ENCODE results near the gene WDR45B.

The WDR45B gene

GRCh38 chr17:82595893-82596292 is 52.4 kb downstream of the WDR45B start:
- Histone ChIP-seq H4K20me1 (ENCODE audit: control insufficient read depth, insufficient read depth, low read depth, low read length) (peaks cover 11% of the 10 kb centered on the region; the same call in 1 of the 2 replicates), H3K4me1 (ENCODE audit: control insufficient read depth, low read length) (peaks cover 16% of the 10 kb centered on the region), H3K9me2 (replicated peaks; ENCODE audit: control insufficient read depth, low read length) (no peaks in the 10 kb centered on the region), H3K27ac (ENCODE audit: low read depth, low read length) (no peak overlapping the region), H3K36me3 (ENCODE audit: control insufficient read depth, low read length) (peaks cover 61% of the 10 kb centered on the region), H3F3A (ENCODE audit: control insufficient read depth, insufficient read depth) (peaks cover 7% of the 10 kb centered on the region), H3K4me2 (ENCODE audit: low read length) (no peak overlapping the region), H3K4me3 (ENCODE audit: low read length) (no peak overlapping the region), H3K9me3 (ENCODE audit: control insufficient read depth, insufficient read depth, low read length) (no peaks in the 10 kb centered on the region), H3K27me3 (ENCODE audit: control insufficient read depth, low read length) (no peaks in the 10 kb centered on the region), H3K79me2 (ENCODE audit: control insufficient read depth, low read length) (peaks cover 20% of the 10 kb centered on the region)
- TF ChIP-seq EZH2phosphoT487 (IDR thresholded peaks at IDR 0.05; ENCODE audit: borderline replicate concordance, low read length) (no peak), CTCF (IDR thresholded peaks at IDR 0.05; ENCODE audit: low read depth, low read length, poor library complexity, severe bottlenecking) (no peak)

GRCh38 chr17:82594571-82594970 is 53.7 kb downstream of the WDR45B start:
- Histone ChIP-seq H3K9me3 (ENCODE audit: control insufficient read depth, insufficient read depth, low read length) (no peaks in the 10 kb centered on the region), H3K4me2 (ENCODE audit: low read length) (no peak overlapping the region), H4K20me1 (ENCODE audit: control insufficient read depth, insufficient read depth, low read depth, low read length) (peaks cover 6% of the 10 kb centered on the region; the same call in 1 of the 2 replicates), H3F3A (ENCODE audit: control insufficient read depth, insufficient read depth) (peaks cover 13% of the 10 kb centered on the region), H3K4me3 (ENCODE audit: low read length) (no peak overlapping the region), H3K9me2 (replicated peaks; ENCODE audit: control insufficient read depth, low read length) (no peaks in the 10 kb centered on the region), H3K4me1 (ENCODE audit: control insufficient read depth, low read length) (peaks cover 16% of the 10 kb centered on the region), H3K79me2 (ENCODE audit: control insufficient read depth, low read length) (peaks cover 18% of the 10 kb centered on the region), H3K27ac (ENCODE audit: low read depth, low read length) (no peak overlapping the region), H3K36me3 (ENCODE audit: control insufficient read depth, low read length) (peaks cover 55% of the 10 kb centered on the region), H3K27me3 (ENCODE audit: control insufficient read depth, low read length) (no peaks in the 10 kb centered on the region)
- TF ChIP-seq EZH2phosphoT487 (IDR thresholded peaks at IDR 0.05; ENCODE audit: borderline replicate concordance, low read length) (no peak), CTCF (IDR thresholded peaks at IDR 0.05; ENCODE audit: low read depth, low read length, poor library complexity, severe bottlenecking) (no peak)

- TF ChIP-seq EZH2phosphoT487 (IDR thresholded peaks at IDR 0.05; ENCODE audit: borderline replicate concordance, low read length) (no peak), CTCF (IDR thresholded peaks at IDR 0.05; ENCODE audit: low read depth, low read length, poor library complexity, severe bottlenecking) (no peak)
- H3K27me3 ChIP-seq (ENCODE audit: control insufficient read depth, low read length), result no peaks in the 10 kb centered on the region
- no peaks in the 10 kb centered on the region for H3K9me2 ChIP-seq (replicated peaks; ENCODE audit: control insufficient read depth, low read length)
- H3K27ac ChIP-seq (ENCODE audit: low read depth, low read length), result peak overlapping the region; percentile 2; the same call in 1 of the 2 replicates
- H3K4me3 ChIP-seq (ENCODE audit: low read length), result peak overlapping the region; percentile 50
- H3F3A ChIP-seq (ENCODE audit: control insufficient read depth, insufficient read depth), result peaks cover 19% of the 10 kb centered on the region
- no peaks in the 10 kb centered on the region for H3K9me3 ChIP-seq (ENCODE audit: control insufficient read depth, insufficient read depth, low read length)
- peaks cover 14% of the 10 kb centered on the region for H3K79me2 ChIP-seq (ENCODE audit: control insufficient read depth, low read length)
- peaks cover 5% of the 10 kb centered on the region; the same call in 1 of the 2 replicates for H4K20me1 ChIP-seq (ENCODE audit: control insufficient read depth, insufficient read depth, low read depth, low read length)
- H3K4me1 ChIP-seq (ENCODE audit: control insufficient read depth, low read length), result peaks cover 16% of the 10 kb centered on the region
- H3K4me2 ChIP-seq (ENCODE audit: low read length), result peak overlapping the region; percentile 57
- peaks cover 50% of the 10 kb centered on the region for H3K36me3 ChIP-seq (ENCODE audit: control insufficient read depth, low read length)
Measured at GRCh38 chr17:82593590-82594087, 54.6 kb downstream of the WDR45B start.

Measured in DOHH2 (cell line).